MM.1S (cell line): ENCODE data around the gene LAD1.

ENCODE experiments used
- DNase-seq: peaks from one replicate; pipeline ENCODE4 v3.0.0-alpha.2; 2015
- H2AFZ ChIP-seq: fragments of 300-600 bp; sonication (generic); 2 replicates; pipeline ENCODE4 v1.6.0; 2016; ENCODE audit warnings: antibody characterized with exemption, low read length
- H3F3A ChIP-seq: fragments of 300-600 bp; sonication (generic); 2 replicates; pipeline ENCODE4 v1.6.1; 2016; ENCODE audit warnings: mild to moderate bottlenecking, antibody characterized with exemption, low read length, moderate library complexity, mixed read lengths; ENCODE audit not compliant: insufficient read depth
- H3K27ac ChIP-seq: fragments of 300-600 bp; sonication (generic); 2 replicates; pipeline ENCODE4 v1.5.1; 2016; ENCODE audit warnings: mild to moderate bottlenecking, low read length
- H3K27me3 ChIP-seq: fragments of 300-600 bp; sonication (generic); replicated peaks from 2 replicates; pipeline ENCODE4 v1.6.0; 2016; ENCODE audit warnings: low read length; ENCODE audit not compliant: insufficient read depth
- H3K36me3 ChIP-seq: fragments of 300-600 bp; sonication (generic); replicated peaks from 2 replicates; pipeline ENCODE4 v1.6.1; 2016; ENCODE audit warnings: mild to moderate bottlenecking, low read length, mixed read lengths; ENCODE audit not compliant: insufficient read depth
- H3K4me1 ChIP-seq: fragments of 300-600 bp; sonication (generic); 2 replicates; pipeline ENCODE4 v1.6.1; 2016; ENCODE audit warnings: low read length, mixed read lengths
- H3K4me2 ChIP-seq: fragments of 300-600 bp; sonication (generic); 2 replicates; pipeline ENCODE4 v1.6.0; 2016; ENCODE audit warnings: low read depth, low read length
- H3K4me3 ChIP-seq: fragments of 300-600 bp; sonication (generic); 2 replicates; pipeline ENCODE4 v1.5.1; 2016; ENCODE audit warnings: low read length, mixed read lengths
- H3K79me2 ChIP-seq: fragments of 300-600 bp; sonication (generic); 2 replicates; pipeline ENCODE4 v1.6.1; 2016; ENCODE audit warnings: mixed run types, low read length, mixed read lengths
- H3K9ac ChIP-seq: fragments of 300-600 bp; sonication (generic); 2 replicates; pipeline ENCODE4 v1.6.1; 2016; ENCODE audit warnings: low read length, mixed read lengths
- H3K9me2 ChIP-seq: fragments of 300-600 bp; sonication (generic); replicated peaks from 2 replicates; pipeline ENCODE4 v1.6.1; 2016; ENCODE audit warnings: mild to moderate bottlenecking, low read length, mixed read lengths; ENCODE audit not compliant: insufficient read depth
- H3K9me3 ChIP-seq: fragments of 300-600 bp; sonication (generic); replicated peaks from 2 replicates; pipeline ENCODE4 v1.6.1; 2016; ENCODE audit warnings: mild to moderate bottlenecking, low read length, mixed read lengths; ENCODE audit not compliant: insufficient read depth
- H4K20me1 ChIP-seq: fragments of 300-600 bp; sonication (generic); 2 replicates; pipeline ENCODE4 v1.6.1; 2016; ENCODE audit warnings: mild to moderate bottlenecking, low read length, moderate library complexity, mixed read lengths; ENCODE audit not compliant: insufficient read depth
- CTCF ChIP-seq: fragments of 300-600 bp; sonication (generic); IDR thresholded peaks from 2 replicates; pipeline ENCODE4 v1.5.1; 2016; ENCODE audit warnings: antibody characterized with exemption, low read length, mixed read lengths
- EZH2 ChIP-seq: fragments of 300-600 bp; sonication (generic); optimal IDR thresholded peaks from 2 replicates; pipeline ENCODE3; 2017; ENCODE audit warnings: low read depth, mild to moderate bottlenecking, antibody characterized with exemption, low read length, mixed read lengths
- EZH2phosphoT487 ChIP-seq: fragments of 300-600 bp; sonication (generic); IDR thresholded peaks from 2 replicates; pipeline ENCODE4 v1.6.1; 2018; ENCODE audit warnings: antibody characterized with exemption, low read length

LAD1 gene

GRCh38 chr1:201411292-201411691, 12.2 kb upstream of the LAD1 start:
- H3K27ac ChIP-seq, result no peak overlapping the region
- TF ChIP-seq CTCF, result no peak
- TF ChIP-seq EZH2phosphoT487, result no peak
- no peak for TF ChIP-seq EZH2
- H3K79me2 ChIP-seq, result no peaks in the 10 kb centered on the region
- H3K4me3 ChIP-seq, result no peak overlapping the region
- H3K4me1 ChIP-seq, result no peaks in the 10 kb centered on the region
- DNase-seq, result no peak
- peaks cover 58% of the 10 kb centered on the region for H3K27me3 ChIP-seq
- no peak overlapping the region for H3K4me2 ChIP-seq
- no peak overlapping the region for H2AFZ ChIP-seq
- H4K20me1 ChIP-seq, result no peaks in the 10 kb centered on the region
- no peaks in the 10 kb centered on the region for H3K9me3 ChIP-seq
- no peaks in the 10 kb centered on the region for H3K36me3 ChIP-seq
- H3K9me2 ChIP-seq, result no peaks in the 10 kb centered on the region
- no peaks in the 10 kb centered on the region for H3F3A ChIP-seq
- no peak overlapping the region for H3K9ac ChIP-seq

- Histone ChIP-seq H3K9me3 (no peaks in the 10 kb centered on the region), H3K9ac (no peak overlapping the region), H3K4me1 (no peaks in the 10 kb centered on the region), H3K27ac (no peak overlapping the region), H3K27me3 (peaks cover 46% of the 10 kb centered on the region), H3K4me2 (no peak overlapping the region), H3F3A (no peaks in the 10 kb centered on the region), H2AFZ (no peak overlapping the region), H3K36me3 (no peaks in the 10 kb centered on the region), H4K20me1 (no peaks in the 10 kb centered on the region), H3K79me2 (no peaks in the 10 kb centered on the region), H3K9me2 (no peaks in the 10 kb centered on the region), H3K4me3 (no peak overlapping the region)
- no peak for TF ChIP-seq EZH2
- no peak for TF ChIP-seq EZH2phosphoT487
- TF ChIP-seq CTCF, result no peak
- DNase-seq, result no peak
Measured at GRCh38 chr1:201409440-201409839, 10.3 kb upstream of the LAD1 start.

GRCh38 chr1:201408834-201409200, 9.7 kb upstream of the LAD1 start:
- H3K4me1 ChIP-seq, result no peaks in the 10 kb centered on the region
- no peak overlapping the region for H3K4me2 ChIP-seq
- H3K4me3 ChIP-seq, result no peak overlapping the region
- no peaks in the 10 kb centered on the region for H3F3A ChIP-seq
- H2AFZ ChIP-seq, result no peak overlapping the region
- TF ChIP-seq EZH2 (no peak), CTCF (no peak), EZH2phosphoT487 (no peak)
- no peak overlapping the region for H3K9ac ChIP-seq
- H3K9me2 ChIP-seq, result no peaks in the 10 kb centered on the region
- H3K9me3 ChIP-seq, result no peaks in the 10 kb centered on the region
- H3K36me3 ChIP-seq, result no peaks in the 10 kb centered on the region
- no peak for DNase-seq
- no peak overlapping the region for H3K27ac ChIP-seq
- H3K79me2 ChIP-seq, result no peaks in the 10 kb centered on the region
- no peaks in the 10 kb centered on the region for H4K20me1 ChIP-seq
- peaks cover 49% of the 10 kb centered on the region for H3K27me3 ChIP-seq
